GM21529 (cell line): ENCODE measurements around the gene PSG3.
"Not testable (repeated sequence)": the region's sequence is repeated elsewhere in the genome, so short reads cannot be mapped to it uniquely, and the experiment has no call there.

ENCODE experiments used
- ATAC-seq: cut with Tn5 transposase; IDR thresholded peaks from one replicate; pipeline ENCODE4 v1.9.1; 2021; ENCODE audit not compliant: unreplicated experiment

PSG3 gene

GRCh38 chr19:42695811-42696503 is 44.3 kb downstream of the PSG3 start:
- ATAC-seq: no peak

GRCh38 chr19:42693760-42694350 is 46.4 kb downstream of the PSG3 start:
- no peak for ATAC-seq

- ATAC-seq: no peak
These were observed 56.3 kb downstream of the PSG3 start for GRCh38 chr19:42683917-42684513.

GRCh38 chr19:42676326-42676725 is 64.0 kb downstream of the PSG3 start:
- not testable (repeated sequence) for ATAC-seq

- ATAC-seq: not testable (repeated sequence)
These were observed 65.7 kb downstream of the PSG3 start for GRCh38 chr19:42674549-42674948.
